B cell (primary cell): Measurements from ENCODE around the gene LHX5. TPM values are rescaled to one million over a fixed set of nuclear protein-coding genes. Genes with fewer than 3 reads are reported as not detected.

Source experiments
- ATAC-seq: fragments of 200-7000 bp; cut with Tn5 transposase; one replicate; pipeline ENCODE4 v1.10.0; 2021; ENCODE audit warnings: low read depth, mild to moderate bottlenecking, moderate number of reproducible peaks, moderate library complexity
- CTCF ChIA-PET: fragments of 350-600 bp; sonication (Branson Sonifier 250); formaldehyde crosslinking; loops from one replicate; lab custom pipeline; 2021; ENCODE audit warnings: antibody characterized with exemption, inconsistent platforms; lab: Charles Lee
- POLR2A ChIA-PET: fragments of 350-600 bp; sonication (Branson Sonifier 250); formaldehyde crosslinking; loops from one replicate; lab custom pipeline; 2021; ENCODE audit warnings: antibody characterized with exemption; lab: Charles Lee
- DNase-seq: peaks from one replicate; pipeline ENCODE4 v3.0.0; 2013
- H2AFZ ChIP-seq: 2 replicates; pipeline ENCODE4 v1.6.1; 2012; ENCODE audit warnings: mild to moderate bottlenecking, low read depth, low read length; ENCODE audit not compliant: insufficient read depth, poor library complexity, severe bottlenecking
- H3K27ac ChIP-seq, 2 donors: 1 replicate in 1 of 2; 2 replicates in 1 of 2; pipeline ENCODE4 v1.5.1; 2012 to 2013; ENCODE audit warnings: low read length in 2 of 2, mild to moderate bottlenecking in 2 of 2, moderate library complexity in 1 of 2
- H3K27me3 ChIP-seq, 4 experiments: fragments of 200-600 bp in 1 of 4; sonication (generic) in 1 of 4; replicated peaks in 1 of 4; 1 replicate in 2 of 4; 2 replicates in 2 of 4; pipeline versions ENCODE4 v1.6.1 to v1.7.0; 2013 to 2016; ENCODE audit warnings: low read length in 3 of 4, mild to moderate bottlenecking in 2 of 4, mixed read lengths in 1 of 4, moderate library complexity in 1 of 4; ENCODE audit not compliant: insufficient read depth in 4 of 4, control insufficient read depth in 3 of 4; ENCODE audit errors: control extremely low read depth in 1 of 4
- H3K36me3 ChIP-seq, 2 experiments: replicated peaks in 1 of 2; 1 replicate in 1 of 2; 2 replicates in 1 of 2; pipeline versions ENCODE4 v1.6.1 to v1.7.1; 2013; ENCODE audit warnings: low read length in 1 of 2; ENCODE audit not compliant: insufficient read depth in 2 of 2, control insufficient read depth in 1 of 2; ENCODE audit errors: control extremely low read depth in 1 of 2, extremely low read depth in 1 of 2
- H3K4me1 ChIP-seq, 2 donors: fragments of 200-600 bp in 1 of 2; sonication (generic) in 1 of 2; 1 replicate in 1 of 2; 2 replicates in 1 of 2; pipeline versions ENCODE4 v1.5.1 to v1.6.1; 2013 to 2017; ENCODE audit warnings: low read length in 2 of 2; ENCODE audit not compliant: control insufficient read depth in 2 of 2, insufficient read depth in 2 of 2
- H3K4me2 ChIP-seq: replicated peaks from 2 replicates; pipeline ENCODE3; 2012; ENCODE audit warnings: mild to moderate bottlenecking, low read depth, low read length; ENCODE audit not compliant: poor library complexity, severe bottlenecking
- H3K4me3 ChIP-seq, 5 experiments: fragments of 200-600 bp in 1 of 5; sonication (generic) in 1 of 5; 1 replicate in 3 of 5; 2 replicates in 2 of 5; pipeline versions ENCODE4 v1.5.1 to v1.7.0; 2011 to 2016; ENCODE audit warnings: low read length in 4 of 5, mild to moderate bottlenecking in 4 of 5, low read depth in 2 of 5, control low read depth in 1 of 5, moderate library complexity in 1 of 5; ENCODE audit not compliant: insufficient read depth in 1 of 5; ENCODE audit errors: control extremely low read depth in 1 of 5, extremely low read depth in 1 of 5
- H3K79me2 ChIP-seq: fragments of 200-600 bp; sonication (generic); one replicate; pipeline ENCODE4 v1.6.0; 2016; ENCODE audit warnings: low read length; ENCODE audit not compliant: control insufficient read depth, insufficient read depth
- H3K9ac ChIP-seq: fragments of 200-600 bp; sonication (generic); 2 replicates; pipeline ENCODE4 v1.6.1; 2017; ENCODE audit warnings: mild to moderate bottlenecking, low read length, moderate library complexity
- H3K9me3 ChIP-seq, 3 donors: one replicate each; pipeline versions ENCODE4 v1.6.1 to v1.7.1; 2013; ENCODE audit warnings: low read length in 2 of 3; ENCODE audit not compliant: control insufficient read depth in 2 of 3, insufficient read depth in 1 of 3; ENCODE audit errors: control extremely low read depth in 1 of 3
- H4K20me1 ChIP-seq: 2 replicates; pipeline ENCODE4 v1.6.0; 2012; ENCODE audit warnings: mild to moderate bottlenecking, low read length; ENCODE audit not compliant: insufficient read depth, control insufficient read depth, poor library complexity, severe bottlenecking
- H3K27ac Mint-ChIP-seq: one replicate; pipeline ENCODE4 v1.8.0; 2021; ENCODE audit warnings: mixed read lengths
- H3K27me3 Mint-ChIP-seq: one replicate; pipeline ENCODE4 v1.8.0; 2021; ENCODE audit warnings: mixed read lengths
- H3K4me1 Mint-ChIP-seq: one replicate; pipeline ENCODE4 v1.8.0; 2021; ENCODE audit warnings: mixed read lengths
- H3K4me3 Mint-ChIP-seq: one replicate; pipeline ENCODE4 v1.8.0; 2021; ENCODE audit warnings: mixed read lengths
- H3K9me3 Mint-ChIP-seq: one replicate; pipeline ENCODE4 v1.8.0; 2022; ENCODE audit warnings: mixed read lengths; ENCODE audit not compliant: insufficient read depth
- EZH2 ChIP-seq: IDR thresholded peaks from 2 replicates; pipeline ENCODE4 v1.6.1; 2012; ENCODE audit warnings: borderline replicate concordance, low read depth, mild to moderate bottlenecking, moderate library complexity, low read length; ENCODE audit not compliant: insufficient read depth, poor library complexity, severe bottlenecking
- WGBS: methylation state at CpG from one replicate; pipeline ENCODE4 v1.1.5; 2013; ENCODE audit warnings: missing lambda C conversion rate; ENCODE audit not compliant: insufficient coverage; 5-methylcytosine and 5-hydroxymethylcytosine counted together
- intact Hi-C: fragments of 100-400 bp; cut with micrococcal nuclease; formaldehyde crosslinking; loops from one replicate; pipeline ENCODE4 v1.10.0; 2022
- polyA plus RNA-seq: library from polyadenylated mRNA; depleted of rRNA; stranded (reverse); fragments of >200 nt; gene quantifications from 2 replicates; pipeline ENCODE4 v1.2.3, GENCODE V29; 2012
- total RNA-seq, 2 donors: library from RNA; stranded (reverse); fragments of 120-200 nt in 1 of 2; gene quantifications; 1 replicate in 1 of 2; 2 replicates in 1 of 2; pipeline versions ENCODE4 v1.2.3 to v1.2.4, GENCODE V29; 2013 to 2022
- TF ChIP-seq, protein P1 (sequence below): fragments of 200-600 bp; IDR thresholded peaks from one replicate; pipeline ENCODE4 v1.8.0; 2022; ENCODE audit warnings: antibody characterized with exemption, mild to moderate bottlenecking

The LHX5 gene
- total and polyA plus RNA-seq, 2 donors (not counting 1 experiment from before 2014, with no cell fraction given), result not detected

DNA sequence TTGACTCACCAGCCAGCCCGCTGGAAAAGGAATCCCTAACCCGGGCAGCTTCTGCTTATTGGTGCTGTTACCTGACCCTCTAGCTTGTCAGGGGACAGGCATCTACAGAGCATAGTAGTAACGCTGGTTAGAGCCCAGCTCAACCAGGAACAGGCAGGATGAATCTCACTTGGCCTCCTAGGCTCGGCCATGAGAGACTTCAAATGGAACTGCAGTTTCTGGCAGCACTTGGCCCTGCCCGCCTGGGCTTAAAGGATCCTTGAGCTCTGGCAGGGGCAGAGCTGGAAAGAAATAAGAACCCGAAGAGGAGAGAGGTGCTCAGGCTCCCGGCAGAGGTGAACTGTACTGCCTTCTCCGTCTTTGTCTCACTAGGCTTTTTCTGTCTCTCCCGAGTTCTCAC is 2.3 kb upstream of the LHX5 start:
- peaks cover 0 to 94% (median 65%) of the 10 kb centered on the region in 4 experiments for H3K27me3 ChIP-seq

DNA sequence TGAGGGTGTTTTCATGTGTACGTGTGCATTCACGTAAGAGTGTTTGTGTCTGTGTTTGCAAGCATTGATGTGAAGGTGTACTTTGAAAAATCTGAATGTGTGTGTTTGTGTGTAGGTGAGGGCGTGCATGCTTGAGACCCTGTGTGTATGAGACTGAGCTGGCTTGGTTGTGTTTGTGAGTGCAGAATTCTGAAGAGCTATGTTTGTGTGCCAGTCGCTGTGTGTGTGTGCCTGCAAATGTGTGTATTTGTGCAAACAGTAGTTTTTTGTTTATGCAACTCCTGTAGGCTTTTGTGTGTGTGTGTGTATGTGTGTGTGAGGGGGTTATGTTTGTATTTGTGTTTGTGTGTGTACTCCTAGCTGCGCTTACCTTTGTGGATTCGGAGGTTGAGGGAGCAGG is 1.7 kb upstream of the LHX5 start:
- intact Hi-C loops, result no loop called here
- no peak overlapping the region for H3K9ac ChIP-seq
- no peaks in the 10 kb centered on the region for H3K79me2 ChIP-seq
- H3K9me3 Mint-ChIP-seq, result no peaks in the 10 kb centered on the region
- H2AFZ ChIP-seq, result no peak overlapping the region
- no peak overlapping the region for H3K4me3 Mint-ChIP-seq
- H3K27ac Mint-ChIP-seq, result no peak overlapping the region
- ATAC-seq (no peak), DNase-seq (no peak)
- H3K27me3 ChIP-seq, result peaks cover 0 to 94% (median 67%) of the 10 kb centered on the region in 4 experiments
- no peak overlapping the region for H3K27ac ChIP-seq
- peaks cover 25% of the 10 kb centered on the region for H3K4me1 Mint-ChIP-seq
- peaks cover 66% of the 10 kb centered on the region for H3K27me3 Mint-ChIP-seq
- TF ChIP-seq EZH2, result no peak
- TF ChIP-seq, protein P1, sequence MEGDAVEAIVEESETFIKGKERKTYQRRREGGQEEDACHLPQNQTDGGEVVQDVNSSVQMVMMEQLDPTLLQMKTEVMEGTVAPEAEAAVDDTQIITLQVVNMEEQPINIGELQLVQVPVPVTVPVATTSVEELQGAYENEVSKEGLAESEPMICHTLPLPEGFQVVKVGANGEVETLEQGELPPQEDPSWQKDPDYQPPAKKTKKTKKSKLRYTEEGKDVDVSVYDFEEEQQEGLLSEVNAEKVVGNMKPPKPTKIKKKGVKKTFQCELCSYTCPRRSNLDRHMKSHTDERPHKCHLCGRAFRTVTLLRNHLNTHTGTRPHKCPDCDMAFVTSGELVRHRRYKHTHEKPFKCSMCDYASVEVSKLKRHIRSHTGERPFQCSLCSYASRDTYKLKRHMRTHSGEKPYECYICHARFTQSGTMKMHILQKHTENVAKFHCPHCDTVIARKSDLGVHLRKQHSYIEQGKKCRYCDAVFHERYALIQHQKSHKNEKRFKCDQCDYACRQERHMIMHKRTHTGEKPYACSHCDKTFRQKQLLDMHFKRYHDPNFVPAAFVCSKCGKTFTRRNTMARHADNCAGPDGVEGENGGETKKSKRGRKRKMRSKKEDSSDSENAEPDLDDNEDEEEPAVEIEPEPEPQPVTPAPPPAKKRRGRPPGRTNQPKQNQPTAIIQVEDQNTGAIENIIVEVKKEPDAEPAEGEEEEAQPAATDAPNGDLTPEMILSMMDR, result no peak
- CTCF ChIA-PET, result interaction anchor here (1.6 kb wide), 1 partner anchor 12 kb away, joined by 3 read pairs; no protein-coding TSS in a partner anchor
- H3K4me1 ChIP-seq, result peaks cover 9 to 27% of the 10 kb centered on the region in 2 donors
- 26% methylated on average over 4 of the region's 6 CpGs for WGBS
- H3K36me3 ChIP-seq, result no peaks in the 10 kb centered on the region
- H4K20me1 ChIP-seq, result no peaks in the 10 kb centered on the region
- peaks cover 0 to 26% (median 0%) of the 10 kb centered on the region in 3 donors for H3K9me3 ChIP-seq
- POLR2A ChIA-PET, result no interaction called here
- H3K4me3 ChIP-seq, result no peak overlapping the region
- no peak overlapping the region for H3K4me2 ChIP-seq

More for the DNA sequence above, 2.3 kb upstream of the LHX5 start:
- CTCF ChIA-PET, result interaction anchor here (1.6 kb wide), 1 partner anchor 12 kb away, joined by 3 read pairs; no protein-coding TSS in a partner anchor
- no peak for ATAC-seq
- peaks cover 0 to 26% (median 0%) of the 10 kb centered on the region in 3 donors for H3K9me3 ChIP-seq
- 5% methylated on average over 9 of the region's 9 CpGs for WGBS
- peak overlapping the region; percentile 18 for H3K4me3 Mint-ChIP-seq
- peak overlapping the region; percentile 52 for H3K4me2 ChIP-seq
- H3K9me3 Mint-ChIP-seq, result no peaks in the 10 kb centered on the region
- no peak for DNase-seq
- peaks cover 4 to 21% of the 10 kb centered on the region in 2 donors for H3K4me1 ChIP-seq
- H3K79me2 ChIP-seq, result no peaks in the 10 kb centered on the region
- H4K20me1 ChIP-seq, result no peaks in the 10 kb centered on the region
- peaks cover 21% of the 10 kb centered on the region for H3K4me1 Mint-ChIP-seq
- POLR2A ChIA-PET, result no interaction called here
- H2AFZ ChIP-seq, result peak overlapping the region; percentile 49
- no peak overlapping the region for H3K27ac ChIP-seq
- no peak for TF ChIP-seq EZH2
- TF ChIP-seq, protein P1, result no peak
- H3K27ac Mint-ChIP-seq, result no peak overlapping the region
- no peaks in the 10 kb centered on the region for H3K36me3 ChIP-seq
- H3K27me3 Mint-ChIP-seq, result peaks cover 62% of the 10 kb centered on the region
- no peak overlapping the region for H3K4me3 ChIP-seq
- H3K9ac ChIP-seq, result no peak overlapping the region
- intact Hi-C loops, result no loop called here
